Activated effector memory CD4-positive, alpha-beta T cell treated with anti-CD3 and anti-CD28 coated beads, Interleukin-2, amount 50 U/mL, for 16 hours (primary cell): ENCODE data around the gene WDR31.
"Not testable (repeated sequence)": the region's sequence is repeated elsewhere in the genome, so short reads cannot be mapped to it uniquely, and the experiment has no call there.

ENCODE experiments used
- DNase-seq: peaks from one replicate; pipeline ENCODE4 v3.0.0-alpha.2; 2020

WDR31 gene

GRCh38 chr9:113368348-113368981, 28.4 kb upstream of the WDR31 start:
- DNase-seq: no peak

DNA sequence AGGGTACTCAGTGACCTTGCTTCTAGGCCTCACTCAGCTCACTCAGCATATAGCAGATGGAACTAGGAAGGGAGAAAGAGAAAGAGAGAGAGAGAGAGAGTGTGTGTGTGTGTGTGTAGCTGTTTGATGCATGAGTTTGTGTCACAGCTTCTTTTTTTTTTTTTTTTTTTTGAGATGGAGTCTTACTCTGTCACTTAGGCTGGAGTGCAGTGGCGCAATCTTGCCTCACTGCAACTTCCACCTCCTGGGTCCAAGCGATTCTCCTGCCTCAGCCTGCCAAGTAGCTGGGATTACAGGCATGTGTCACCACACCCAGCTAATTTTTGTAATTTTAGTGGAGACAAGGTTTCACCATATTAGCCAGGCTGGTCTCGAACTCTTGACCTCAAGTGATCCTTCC, 25.6 kb upstream of the WDR31 start:
- not testable (repeated sequence) for DNase-seq

DNA sequence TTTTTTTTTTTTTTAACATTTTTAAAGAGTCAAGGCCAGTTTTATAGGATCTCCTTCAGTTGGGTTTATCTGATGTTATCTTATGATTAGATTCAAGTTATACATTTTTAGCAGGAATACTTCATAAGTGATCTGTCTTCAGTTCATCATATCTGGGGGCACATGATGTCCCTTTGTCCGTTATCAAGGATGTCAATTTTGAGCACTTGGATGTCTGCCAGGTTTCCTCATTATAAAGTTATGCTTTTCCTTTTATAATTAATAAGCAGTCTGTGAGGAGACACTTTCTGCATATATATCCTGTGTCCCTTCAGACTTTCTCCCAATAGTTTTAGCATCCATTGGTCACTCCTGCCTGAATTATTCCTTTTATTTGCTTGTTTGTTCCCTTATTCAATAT, 24.9 kb upstream of the WDR31 start:
- no peak for DNase-seq

DNA sequence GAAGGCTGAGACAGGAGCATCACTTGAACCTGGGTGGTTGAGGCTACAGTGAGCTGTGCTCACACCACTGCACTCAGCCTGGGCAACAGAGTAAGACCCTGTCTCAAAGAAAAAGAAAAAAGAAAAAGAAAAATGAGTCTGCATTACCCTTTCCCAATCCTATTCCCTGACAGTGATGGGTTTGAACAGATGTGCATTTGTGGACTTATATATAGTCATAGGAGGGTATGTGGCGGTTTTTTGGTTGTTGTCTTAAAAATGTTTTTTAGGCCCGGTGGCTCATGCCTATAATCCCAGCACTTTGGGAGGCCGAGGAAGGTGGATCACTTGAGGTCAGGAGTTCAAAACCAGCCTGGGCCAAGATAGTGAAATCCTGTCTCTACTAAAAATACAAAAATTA, 23.3 kb upstream of the WDR31 start:
- DNase-seq: no peak

GRCh38 chr9:113361304-113362018, 21.4 kb upstream of the WDR31 start:
- no peak for DNase-seq

DNA sequence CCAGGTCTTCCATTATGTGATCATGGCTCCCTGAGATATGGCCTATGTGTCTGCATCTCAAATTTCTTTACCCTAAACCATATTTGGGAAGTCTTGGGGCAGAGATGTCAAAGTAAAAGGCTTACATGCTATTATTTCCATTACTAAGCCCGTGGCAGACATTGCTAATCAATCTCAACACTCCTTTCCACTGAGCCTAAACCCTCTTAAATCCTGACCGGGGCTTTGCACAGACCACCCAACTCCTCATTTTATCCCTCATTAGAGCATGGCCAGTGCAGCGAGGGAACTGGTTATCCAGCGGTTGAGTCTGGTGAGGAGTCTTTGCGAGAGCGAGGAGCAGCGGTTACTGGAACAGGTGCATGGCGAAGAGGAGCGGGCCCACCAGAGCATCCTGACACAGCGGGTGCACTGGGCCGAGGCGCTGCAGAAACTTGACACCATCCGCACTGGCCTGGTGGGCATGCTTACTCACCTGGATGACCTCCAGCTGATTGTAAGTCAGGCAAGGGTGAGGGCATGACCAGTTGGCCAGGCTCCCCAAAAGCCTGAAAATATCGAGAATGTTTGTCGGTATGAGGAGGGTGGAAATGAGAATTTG, 20.3 kb upstream of the WDR31 start:
- no peak for DNase-seq

DNA sequence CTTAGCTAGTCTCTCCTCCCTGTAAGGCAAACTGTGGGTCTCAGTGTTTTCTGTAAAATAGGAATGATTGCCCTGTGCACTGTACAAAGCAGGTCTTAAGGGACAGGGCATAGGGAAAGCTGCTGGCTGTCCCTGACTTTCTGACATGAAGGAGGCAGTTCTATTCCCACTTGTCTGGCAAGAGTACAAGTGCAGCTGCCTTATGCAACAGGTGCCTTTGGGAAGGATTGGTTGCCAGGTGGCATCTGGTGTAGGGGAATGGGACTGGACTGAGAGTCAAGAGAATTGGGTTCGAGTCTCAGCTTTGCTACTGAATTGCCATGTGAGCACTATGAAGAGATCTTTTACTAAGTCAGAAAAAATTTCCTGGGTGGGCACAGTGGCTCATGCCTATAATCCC, 19.3 kb upstream of the WDR31 start:
- no peak for DNase-seq

GRCh38 chr9:113356686-113357292, 16.7 kb upstream of the WDR31 start:
- no peak for DNase-seq

GRCh38 chr9:113355040-113355596, 15.0 kb upstream of the WDR31 start:
- DNase-seq: no peak

- DNase-seq: no peak
Observed at GRCh38 chr9:113352411-113352810, 12.3 kb upstream of the WDR31 start.

- no peak for DNase-seq
Observed at GRCh38 chr9:113352006-113352405, 11.9 kb upstream of the WDR31 start.

- DNase-seq: no peak
Observed at GRCh38 chr9:113350937-113351336, 10.9 kb upstream of the WDR31 start.

DNA sequence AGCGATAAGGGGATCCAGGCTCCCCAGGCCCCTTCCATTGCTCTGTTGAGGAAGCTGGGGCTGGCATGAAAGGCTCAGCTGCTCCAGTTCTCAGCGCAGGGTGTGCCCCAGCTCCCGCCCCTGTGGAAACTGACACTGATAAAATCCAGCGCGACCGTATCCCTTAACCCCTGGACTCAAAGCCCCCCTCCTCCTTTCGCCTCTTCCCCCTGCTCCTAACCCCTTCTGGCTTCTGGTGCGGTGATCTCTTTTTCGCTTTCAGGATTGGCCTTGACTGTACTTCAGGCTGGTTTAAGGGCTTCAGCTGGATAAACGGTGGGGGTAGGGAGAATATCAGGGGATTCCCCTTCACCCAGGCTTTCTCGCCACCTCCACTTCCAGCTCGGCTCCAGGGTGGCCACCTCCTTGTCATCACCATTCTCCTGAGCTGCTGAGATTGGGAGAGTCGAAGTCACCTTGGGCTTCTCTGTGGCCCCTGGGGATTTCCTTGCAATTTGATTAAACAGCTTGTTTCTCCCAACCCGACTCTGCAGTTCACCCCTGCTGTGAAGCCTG, 10.1 kb upstream of the WDR31 start:
- no peak for DNase-seq

GRCh38 chr9:113349445-113350094, 9.5 kb upstream of the WDR31 start, which contains the start of gene BSPRY:
Gene BSPRY (plus strand): TSS chr9:113349541. CDS start chr9:113349580, 39 bp downstream.
- DNase-seq: peak; percentile 70

DNA sequence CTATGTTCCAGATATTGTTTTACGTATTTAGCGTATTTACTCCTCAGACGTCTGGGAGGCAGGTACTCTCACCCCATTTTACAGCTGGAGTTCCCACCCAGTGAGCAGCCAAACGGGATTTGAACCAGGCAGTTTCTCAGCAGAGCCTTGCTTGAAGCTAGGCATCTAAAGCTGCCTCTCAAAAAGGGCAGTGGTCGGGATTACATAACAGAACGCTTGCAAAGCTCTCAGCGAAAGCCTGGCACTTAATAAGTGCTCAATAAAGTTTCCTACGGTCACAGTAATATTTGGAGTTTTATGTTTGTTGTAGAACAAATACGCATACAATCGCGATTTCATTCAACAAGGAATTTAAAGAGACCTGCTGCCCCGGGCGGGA, 9.0 kb upstream of the WDR31 start:
- no peak for DNase-seq

GRCh38 chr9:113348437-113348836, 8.4 kb upstream of the WDR31 start:
- no peak for DNase-seq

- no peak for DNase-seq
Observed at GRCh38 chr9:113345671-113346070, 5.6 kb upstream of the WDR31 start.

DNA sequence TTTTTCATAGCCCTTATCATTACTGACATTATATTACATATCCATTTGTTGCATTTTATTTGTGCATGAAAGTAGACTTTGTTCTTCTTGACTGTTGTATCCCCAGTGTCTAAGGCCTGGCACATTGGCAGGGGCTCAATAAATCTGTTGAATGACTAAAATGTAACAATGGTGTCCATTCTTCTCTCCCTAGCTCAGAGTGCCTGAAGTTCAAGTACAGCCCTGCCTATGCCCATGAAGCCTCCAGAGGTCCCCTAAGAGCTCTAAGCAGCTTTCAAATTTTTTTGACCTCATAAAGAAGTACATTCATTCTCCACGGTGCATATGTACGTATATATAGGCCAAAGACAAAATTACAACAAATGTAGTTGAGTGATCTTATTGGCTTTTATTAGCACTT, 5.1 kb upstream of the WDR31 start:
- no peak for DNase-seq

DNA sequence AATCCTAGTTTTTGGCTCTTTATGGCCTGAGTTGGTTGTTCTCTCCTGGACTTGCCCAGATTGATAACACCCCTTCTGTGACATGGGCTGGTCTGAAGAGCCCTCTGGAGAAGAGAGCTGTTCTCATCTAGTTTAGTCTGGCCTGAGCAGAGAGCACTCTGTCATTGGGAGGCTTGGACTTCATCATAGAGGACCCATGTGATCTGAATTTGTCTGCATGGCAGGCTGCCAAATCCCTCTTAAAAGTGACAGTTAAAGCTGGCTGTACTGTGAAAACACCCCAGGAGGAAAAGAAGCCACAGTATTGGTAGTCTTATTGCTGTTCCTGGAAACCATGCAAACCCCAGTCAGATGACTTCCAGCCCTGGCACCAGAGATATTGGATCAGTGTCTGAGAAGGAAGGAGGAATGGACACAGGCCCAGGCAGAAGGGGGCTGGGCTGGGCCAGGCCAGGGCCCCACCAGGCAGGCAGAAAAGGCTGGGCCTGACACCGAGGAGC, 3.7 kb upstream of the WDR31 start:
- DNase-seq: no peak

GRCh38 chr9:113341712-113342410, 1.8 kb upstream of the WDR31 start:
- DNase-seq: no peak

- DNase-seq: no peak
Observed at GRCh38 chr9:113337714-113338113, 2.4 kb downstream of the WDR31 start.

DNA sequence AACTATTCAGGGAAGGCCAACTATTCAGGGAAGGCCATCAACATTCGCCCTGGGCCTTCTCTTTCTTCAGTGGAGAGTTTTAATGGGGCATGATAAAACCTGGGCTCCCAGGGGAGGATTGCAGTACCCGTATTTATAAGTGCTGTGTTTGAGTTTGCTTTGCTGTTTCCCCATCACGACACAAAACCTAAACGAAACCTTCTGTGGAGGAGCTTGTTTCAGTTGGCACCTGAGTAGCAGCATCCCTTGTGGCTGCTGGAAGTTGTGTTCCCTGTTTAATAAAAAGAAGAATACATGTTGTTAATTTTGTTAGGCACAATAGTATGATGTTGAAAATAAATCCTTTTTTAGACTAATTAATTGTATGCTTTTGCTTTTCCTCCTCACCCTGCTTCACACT, 8.3 kb downstream of the WDR31 start:
- DNase-seq: no peak
